HEK293T (cell line): ENCODE measurements around the gene IL1RL2.

ENCODE experiments used
- BHLHE40 ChIP-seq: fragments of 450-650 bp; IDR thresholded peaks from 2 replicates; pipeline ENCODE4 v1.6.1; 2016; ENCODE audit warnings: mild to moderate bottlenecking, moderate library complexity, borderline replicate concordance
- ELF4 ChIP-seq: fragments of 450-650 bp; IDR thresholded peaks from 2 replicates; pipeline ENCODE4 v1.6.1; 2017; ENCODE audit warnings: antibody characterized with exemption
- FOXK2 ChIP-seq: fragments of 450-650 bp; IDR thresholded peaks from 2 replicates; pipeline ENCODE4 v1.6.1; 2016; ENCODE audit warnings: mild to moderate bottlenecking
- FOXM1 ChIP-seq: fragments of 450-650 bp; IDR thresholded peaks from 2 replicates; pipeline ENCODE4 v1.6.1; 2017; ENCODE audit warnings: mild to moderate bottlenecking, borderline replicate concordance
- HDGF ChIP-seq: fragments of 450-650 bp; IDR thresholded peaks from 2 replicates; pipeline ENCODE4 v1.6.1; 2017; ENCODE audit warnings: antibody characterized with exemption, borderline replicate concordance
- L3MBTL2 ChIP-seq: fragments of 450-650 bp; conservative IDR thresholded peaks from 2 replicates; pipeline ENCODE4 v1.6.1; 2016; ENCODE audit warnings: mild to moderate bottlenecking
- LEF1 ChIP-seq: fragments of 450-650 bp; IDR thresholded peaks from 2 replicates; pipeline ENCODE4 v1.6.1; 2017; ENCODE audit warnings: mild to moderate bottlenecking, borderline replicate concordance
- NFRKB ChIP-seq: fragments of 450-650 bp; IDR thresholded peaks from 2 replicates; pipeline ENCODE4 v1.6.1; 2016; ENCODE audit warnings: mild to moderate bottlenecking, moderate library complexity
- SP1 ChIP-seq: fragments of 450-650 bp; IDR thresholded peaks from 2 replicates; pipeline ENCODE4 v1.6.1; 2017
- SUZ12 ChIP-seq: fragments of 450-650 bp; IDR thresholded peaks from 2 replicates; pipeline ENCODE4 v1.6.1; 2016; ENCODE audit warnings: mild to moderate bottlenecking

DNA sequence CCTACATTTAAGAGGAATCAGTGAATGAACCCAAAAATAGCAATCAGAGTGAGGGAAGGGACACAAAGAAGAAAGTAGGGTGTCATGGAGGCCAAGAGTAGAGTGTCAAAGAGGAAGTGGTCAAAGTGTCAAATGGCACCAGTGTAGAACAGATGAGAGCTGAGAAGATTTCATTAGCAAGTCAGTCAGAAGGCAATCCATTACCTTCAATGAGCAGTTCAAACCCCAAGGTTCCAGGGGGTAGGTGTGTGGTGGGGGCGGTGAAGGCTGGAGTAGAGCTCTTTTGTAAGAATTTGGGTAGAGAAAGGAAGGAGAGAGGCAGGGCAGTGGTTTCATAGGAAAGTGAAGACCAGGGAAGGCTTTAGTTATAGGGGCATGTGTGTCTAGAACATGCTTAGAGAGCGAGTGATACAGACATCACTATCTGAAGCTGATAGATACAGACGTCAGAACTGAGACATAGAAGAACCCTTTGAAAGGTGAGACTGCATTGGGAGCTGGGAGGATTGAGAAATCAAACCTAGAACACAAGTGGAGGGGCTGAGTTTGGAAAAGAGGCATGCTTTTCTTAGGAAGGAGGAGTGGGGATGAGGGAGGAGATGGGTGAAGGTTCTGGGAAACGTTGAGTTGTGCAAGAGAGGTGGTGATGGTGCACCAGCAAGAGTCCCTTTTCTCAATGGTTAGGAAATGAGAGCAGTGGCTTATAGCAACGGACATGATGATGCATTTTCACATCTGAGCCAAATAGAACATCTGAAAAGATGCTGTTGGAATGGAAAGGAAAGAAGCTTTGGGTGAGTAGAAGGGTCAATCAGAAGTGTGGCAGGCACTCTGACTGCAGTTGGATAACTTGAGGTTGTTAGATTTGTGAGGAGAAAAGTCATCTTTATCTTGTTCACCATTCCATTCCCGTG is 75.7 kb downstream of the IL1RL2 start:
- no peak for TF ChIP-seq FOXM1
- no peak for TF ChIP-seq LEF1
- TF ChIP-seq SUZ12 = no peak
- no peak for TF ChIP-seq SP1
- TF ChIP-seq BHLHE40 = no peak
- no peak for TF ChIP-seq FOXK2
- no peak for TF ChIP-seq HDGF
- TF ChIP-seq NFRKB = no peak
- TF ChIP-seq L3MBTL2 = no peak
- TF ChIP-seq ELF4 = no peak
